GM18861 (cell line): Measurements from ENCODE around the gene RNF217.
"Not testable (repeated sequence)": the region's sequence is repeated elsewhere in the genome, so short reads cannot be mapped to it uniquely, and the experiment has no call there.

Experiments
- ATAC-seq: cut with Tn5 transposase; IDR thresholded peaks from one replicate; pipeline ENCODE4 v1.9.1; 2021; ENCODE audit not compliant: unreplicated experiment

Gene RNF217

GRCh38 chr6:125013938-125014660 is 51.9 kb downstream of the RNF217 start:
- no peak for ATAC-seq

GRCh38 chr6:125014661-125014957 is 52.4 kb downstream of the RNF217 start:
- ATAC-seq, result no peak

GRCh38 chr6:125015152-125015551 is 52.9 kb downstream of the RNF217 start:
- no peak for ATAC-seq

- ATAC-seq, result no peak
Observed at GRCh38 chr6:125018136-125018535, 55.9 kb downstream of the RNF217 start.

- ATAC-seq, result no peak
Observed at GRCh38 chr6:125019281-125019680, 57.0 kb downstream of the RNF217 start.

- ATAC-seq, result no peak
Observed at GRCh38 chr6:125019918-125020317, 57.7 kb downstream of the RNF217 start.

- ATAC-seq, result no peak
Observed at GRCh38 chr6:125020385-125020784, 58.1 kb downstream of the RNF217 start.

GRCh38 chr6:125022391-125022989 is 60.3 kb downstream of the RNF217 start:
- ATAC-seq, result no peak

GRCh38 chr6:125025164-125025854 is 63.1 kb downstream of the RNF217 start:
- no peak for ATAC-seq

GRCh38 chr6:125027287-125027686 is 65.0 kb downstream of the RNF217 start:
- no peak for ATAC-seq

GRCh38 chr6:125030969-125031368 is 68.7 kb downstream of the RNF217 start:
- ATAC-seq, result no peak

GRCh38 chr6:125031385-125031784 is 69.1 kb downstream of the RNF217 start:
- no peak for ATAC-seq

GRCh38 chr6:125034929-125035328 is 72.7 kb downstream of the RNF217 start:
- not testable (repeated sequence) for ATAC-seq

GRCh38 chr6:125036486-125036885 is 74.2 kb downstream of the RNF217 start:
- ATAC-seq, result not testable (repeated sequence)

GRCh38 chr6:125037827-125038226 is 75.6 kb downstream of the RNF217 start:
- ATAC-seq, result no peak

- no peak for ATAC-seq
Observed at GRCh38 chr6:125038925-125039324, 76.7 kb downstream of the RNF217 start.

- ATAC-seq, result no peak
Observed at GRCh38 chr6:125041740-125042459, 79.7 kb downstream of the RNF217 start.

GRCh38 chr6:125044066-125044465 is 81.8 kb downstream of the RNF217 start:
- no peak for ATAC-seq

- ATAC-seq, result no peak
Observed at GRCh38 chr6:125044667-125045066, 82.4 kb downstream of the RNF217 start.

- no peak for ATAC-seq
Observed at GRCh38 chr6:125046107-125046925, 84.1 kb downstream of the RNF217 start.

- ATAC-seq, result no peak
Observed at GRCh38 chr6:125048274-125048673, 86.0 kb downstream of the RNF217 start.
